ENCODE results near the gene PGLYRP4. TPM values are rescaled to one million over a fixed set of nuclear protein-coding genes. Genes with fewer than 3 reads are reported as not detected.

Gene PGLYRP4, protein sequence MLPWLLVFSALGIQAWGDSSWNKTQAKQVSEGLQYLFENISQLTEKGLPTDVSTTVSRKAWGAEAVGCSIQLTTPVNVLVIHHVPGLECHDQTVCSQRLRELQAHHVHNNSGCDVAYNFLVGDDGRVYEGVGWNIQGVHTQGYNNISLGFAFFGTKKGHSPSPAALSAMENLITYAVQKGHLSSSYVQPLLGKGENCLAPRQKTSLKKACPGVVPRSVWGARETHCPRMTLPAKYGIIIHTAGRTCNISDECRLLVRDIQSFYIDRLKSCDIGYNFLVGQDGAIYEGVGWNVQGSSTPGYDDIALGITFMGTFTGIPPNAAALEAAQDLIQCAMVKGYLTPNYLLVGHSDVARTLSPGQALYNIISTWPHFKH
- total RNA-seq (not detected), polyA plus RNA-seq (ENCODE audit: insufficient read depth in 1 of 8, insufficient read length in 8 of 8, low replicate concordance in 1 of 8) (under 1 TPM in 1 of 8 donors, not detected in 7; 0.74 TPM)
- long read RNA-seq, donor 1, result 0 reads
- long read RNA-seq, donor 2, result 0 reads
- long read RNA-seq, donor 3, result 0 reads
- long read RNA-seq, donor 4, result 0 reads
- long read RNA-seq, donor 5, partial matches to known transcripts, result 45 of 78 reads
- long read RNA-seq, donor 5, other reads (novel, unspliced or antisense), result 33 of 78 reads
- long read RNA-seq, donor 6, result 0 reads
- long read RNA-seq, donor 7, result 0 reads
- long read RNA-seq, donor 8, result 0 reads
- long read RNA-seq, donor 9, result 0 reads
- long read RNA-seq, donor 10, result 0 reads
- long read RNA-seq, donor 11, result 0 reads

GRCh38 chr1:153348511-153349362 lies at the start of gene PGLYRP4:
Gene PGLYRP4, minus strand, starts transcription at chr1:153348841. Its CDS starts 909 bp downstream, at chr1:153347932.
- 62% methylated on average over 5 of the region's 10 CpGs for WGBS (ENCODE audit: insufficient coverage)
- Histone ChIP-seq H3K9me3 (replicated peaks; ENCODE audit: control insufficient read depth, low read depth, low read length) (no peaks in the 10 kb centered on the region), H3K4me3 (ENCODE audit: low read length) (no peak within 1 kb of the TSS), H3K27ac (ENCODE audit: low read length) (no peak within 1 kb of the TSS), H3K36me3 (ENCODE audit: control insufficient read depth, insufficient read depth, low read length) (no peaks in the 10 kb centered on the region), H3K27me3 (ENCODE audit: control insufficient read depth, insufficient read depth, low read length) (peaks cover 10% of the 10 kb centered on the region), H3K4me1 (ENCODE audit: control insufficient read depth, insufficient read depth, low read length) (no peaks in the 10 kb centered on the region)
- no peak for DNase-seq

GRCh38 chr1:153397924-153398651 lies 49.4 kb upstream of the PGLYRP4 start:
- Histone ChIP-seq H3K9me3 (replicated peaks; ENCODE audit: control insufficient read depth, low read depth, low read length) (no peaks in the 10 kb centered on the region), H3K4me1 (ENCODE audit: control insufficient read depth, insufficient read depth, low read length) (no peaks in the 10 kb centered on the region), H3K27ac (ENCODE audit: low read length) (no peak overlapping the region), H3K36me3 (ENCODE audit: control insufficient read depth, insufficient read depth, low read length) (no peaks in the 10 kb centered on the region), H3K27me3 (ENCODE audit: control insufficient read depth, insufficient read depth, low read length) (peaks cover 6% of the 10 kb centered on the region), H3K4me3 (ENCODE audit: low read length) (no peak overlapping the region)
- WGBS (ENCODE audit: insufficient coverage), result 97% methylated on average over 2 of the region's 6 CpGs
- no peak for DNase-seq

DNA sequence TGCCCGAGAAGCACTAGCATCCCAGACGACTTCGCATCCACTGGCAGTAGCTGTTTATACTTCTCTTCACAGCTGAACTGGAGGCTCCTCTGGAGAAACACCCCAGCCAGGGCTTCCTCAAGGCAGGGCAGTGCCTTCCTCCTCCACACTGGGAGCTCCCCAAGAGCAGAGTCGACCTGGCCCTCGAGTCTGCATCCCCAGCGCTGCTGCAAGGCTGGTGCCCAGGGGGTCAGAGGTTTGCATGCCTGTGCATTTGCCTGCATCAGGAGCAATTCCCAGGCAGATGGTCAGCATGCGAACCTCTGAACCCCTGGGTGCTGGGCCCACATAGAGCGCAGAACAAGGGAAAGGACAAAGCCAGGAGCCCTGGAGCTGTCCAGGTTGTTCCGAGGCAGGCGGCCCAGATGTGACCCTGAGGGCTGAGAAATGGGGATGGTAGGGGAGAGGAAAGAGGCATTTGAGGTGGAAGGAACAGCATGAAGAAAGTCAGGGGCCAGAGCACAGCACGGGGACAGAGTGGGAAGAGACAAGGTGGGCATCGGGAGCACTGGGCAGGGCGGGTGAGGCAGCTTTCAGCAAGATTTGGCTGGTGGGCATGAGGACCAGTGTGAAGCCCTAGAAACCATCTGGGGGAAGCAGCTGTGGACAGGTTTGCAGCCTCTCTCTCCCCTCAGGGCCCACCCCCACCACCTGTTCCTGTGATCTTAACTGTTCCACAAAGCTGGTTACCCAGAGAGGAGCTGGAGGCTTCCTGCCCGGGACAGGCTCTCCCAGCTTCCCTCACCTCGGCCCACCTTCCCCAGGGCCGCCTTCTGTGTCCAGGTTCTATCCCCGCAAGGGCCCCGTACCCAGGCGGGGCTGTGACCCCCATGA lies 48.6 kb upstream of the PGLYRP4 start:
- Histone ChIP-seq H3K27me3 (ENCODE audit: control insufficient read depth, insufficient read depth, low read length) (peaks cover 5% of the 10 kb centered on the region), H3K9me3 (replicated peaks; ENCODE audit: control insufficient read depth, low read depth, low read length) (no peaks in the 10 kb centered on the region), H3K4me3 (ENCODE audit: low read length) (no peak overlapping the region), H3K4me1 (ENCODE audit: control insufficient read depth, insufficient read depth, low read length) (no peaks in the 10 kb centered on the region), H3K27ac (ENCODE audit: low read length) (no peak overlapping the region), H3K36me3 (ENCODE audit: control insufficient read depth, insufficient read depth, low read length) (no peaks in the 10 kb centered on the region)
- no peak for DNase-seq
- 83% methylated on average over 16 of the region's 19 CpGs for WGBS (ENCODE audit: insufficient coverage)

GRCh38 chr1:153396461-153396860 lies 47.8 kb upstream of the PGLYRP4 start:
- Histone ChIP-seq H3K27me3 (ENCODE audit: control insufficient read depth, insufficient read depth, low read length) (peaks cover 3% of the 10 kb centered on the region), H3K27ac (ENCODE audit: low read length) (no peak overlapping the region), H3K9me3 (replicated peaks; ENCODE audit: control insufficient read depth, low read depth, low read length) (no peaks in the 10 kb centered on the region), H3K4me1 (ENCODE audit: control insufficient read depth, insufficient read depth, low read length) (no peaks in the 10 kb centered on the region), H3K36me3 (ENCODE audit: control insufficient read depth, insufficient read depth, low read length) (no peaks in the 10 kb centered on the region), H3K4me3 (ENCODE audit: low read length) (no peak overlapping the region)
- 80% methylated on average over 1 of the region's 6 CpGs for WGBS (ENCODE audit: insufficient coverage)
- DNase-seq, result no peak

GRCh38 chr1:153395776-153396175 lies 47.1 kb upstream of the PGLYRP4 start:
- H3K27me3 ChIP-seq (ENCODE audit: control insufficient read depth, insufficient read depth, low read length), result peaks cover 3% of the 10 kb centered on the region
- H3K27ac ChIP-seq (ENCODE audit: low read length), result no peak overlapping the region
- H3K4me3 ChIP-seq (ENCODE audit: low read length), result no peak overlapping the region
- no peaks in the 10 kb centered on the region for H3K9me3 ChIP-seq (replicated peaks; ENCODE audit: control insufficient read depth, low read depth, low read length)
- no peaks in the 10 kb centered on the region for H3K4me1 ChIP-seq (ENCODE audit: control insufficient read depth, insufficient read depth, low read length)
- DNase-seq, result no peak
- no peaks in the 10 kb centered on the region for H3K36me3 ChIP-seq (ENCODE audit: control insufficient read depth, insufficient read depth, low read length)
- WGBS (ENCODE audit: insufficient coverage), result 71% methylated on average over 1 of the region's 6 CpGs

DNA sequence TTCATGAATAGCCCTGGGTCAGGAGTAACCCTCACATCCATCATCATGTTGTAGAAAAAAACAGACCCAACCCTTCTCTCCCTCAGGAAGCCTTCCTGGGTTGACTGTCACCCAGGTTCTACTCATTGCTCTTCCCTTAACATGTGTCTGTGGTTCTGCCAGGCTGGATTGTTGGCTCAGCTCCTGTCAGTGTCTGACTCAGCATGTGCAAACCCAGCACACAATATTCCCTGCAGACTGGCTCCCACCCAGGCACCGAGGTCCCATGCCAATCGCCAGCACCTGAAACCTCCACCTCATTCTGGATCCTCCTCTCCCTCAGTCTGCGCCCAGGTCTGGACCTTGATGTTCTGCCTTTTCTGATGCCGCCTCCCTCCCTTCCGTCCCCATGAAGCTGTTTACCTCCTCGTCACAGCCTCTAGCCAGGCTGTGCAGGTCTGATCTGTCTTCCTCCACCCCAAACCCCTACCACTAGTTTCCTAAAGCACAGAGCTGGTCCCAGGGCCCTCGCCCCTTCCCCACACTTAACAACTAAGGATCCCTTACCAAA lies 46.6 kb upstream of the PGLYRP4 start:
- Histone ChIP-seq H3K4me1 (ENCODE audit: control insufficient read depth, insufficient read depth, low read length) (no peaks in the 10 kb centered on the region), H3K27me3 (ENCODE audit: control insufficient read depth, insufficient read depth, low read length) (peaks cover 3% of the 10 kb centered on the region), H3K4me3 (ENCODE audit: low read length) (no peak overlapping the region), H3K36me3 (ENCODE audit: control insufficient read depth, insufficient read depth, low read length) (no peaks in the 10 kb centered on the region), H3K27ac (ENCODE audit: low read length) (no peak overlapping the region), H3K9me3 (replicated peaks; ENCODE audit: control insufficient read depth, low read depth, low read length) (no peaks in the 10 kb centered on the region)
- 72% methylated on average over 7 of the region's 7 CpGs for WGBS (ENCODE audit: insufficient coverage)
- no peak for DNase-seq

DNA sequence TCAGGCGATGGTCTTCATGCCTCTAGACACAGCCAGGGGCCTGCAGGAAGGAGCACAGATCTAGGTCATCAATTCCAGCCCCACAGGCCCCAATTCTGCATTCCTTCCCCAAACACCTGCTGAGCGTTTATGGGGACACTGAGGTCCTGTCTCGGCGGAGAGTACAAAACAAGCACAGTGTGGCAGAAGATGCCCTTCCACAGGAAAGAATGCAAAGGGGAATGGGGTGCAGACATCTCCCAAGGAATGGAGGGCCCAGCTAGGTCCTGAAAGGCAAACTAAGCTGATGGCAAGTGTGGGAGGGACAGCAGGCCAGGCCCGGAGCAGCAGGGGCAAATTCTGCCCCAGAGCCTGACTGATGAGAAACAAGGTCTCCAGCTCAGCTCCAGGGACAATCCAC lies 45.8 kb upstream of the PGLYRP4 start:
- DNase-seq, result no peak
- no peak overlapping the region for H3K27ac ChIP-seq (ENCODE audit: low read length)
- H3K27me3 ChIP-seq (ENCODE audit: control insufficient read depth, insufficient read depth, low read length), result peaks cover 3% of the 10 kb centered on the region
- H3K4me3 ChIP-seq (ENCODE audit: low read length), result no peak overlapping the region
- H3K36me3 ChIP-seq (ENCODE audit: control insufficient read depth, insufficient read depth, low read length), result no peaks in the 10 kb centered on the region
- no peaks in the 10 kb centered on the region for H3K9me3 ChIP-seq (replicated peaks; ENCODE audit: control insufficient read depth, low read depth, low read length)
- H3K4me1 ChIP-seq (ENCODE audit: control insufficient read depth, insufficient read depth, low read length), result no peaks in the 10 kb centered on the region
- WGBS (ENCODE audit: insufficient coverage), result 65% methylated on average over 4 of the region's 5 CpGs

DNA sequence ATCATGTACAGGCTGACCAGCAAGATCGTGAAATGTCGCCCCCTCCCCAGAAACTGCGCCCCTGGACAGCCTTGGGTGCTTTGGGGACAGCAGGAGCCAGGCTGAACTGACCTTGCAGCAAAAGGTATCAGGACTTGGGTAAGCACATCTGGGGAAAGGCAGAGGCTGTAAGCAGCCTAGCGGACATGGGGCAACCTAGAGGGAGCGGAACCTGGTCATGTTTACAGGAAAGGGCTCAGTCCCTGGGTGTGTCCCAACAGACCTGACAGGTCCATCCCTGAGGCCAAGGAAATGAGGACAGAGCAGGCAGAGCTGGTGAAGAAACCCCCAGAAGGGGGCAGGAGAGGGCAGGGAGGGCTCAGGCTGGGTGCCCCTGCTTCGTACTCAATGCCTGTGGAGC lies 45.3 kb upstream of the PGLYRP4 start:
- Histone ChIP-seq H3K27ac (ENCODE audit: low read length) (no peak overlapping the region), H3K36me3 (ENCODE audit: control insufficient read depth, insufficient read depth, low read length) (no peaks in the 10 kb centered on the region), H3K4me1 (ENCODE audit: control insufficient read depth, insufficient read depth, low read length) (no peaks in the 10 kb centered on the region), H3K4me3 (ENCODE audit: low read length) (no peak overlapping the region), H3K9me3 (replicated peaks; ENCODE audit: control insufficient read depth, low read depth, low read length) (no peaks in the 10 kb centered on the region), H3K27me3 (ENCODE audit: control insufficient read depth, insufficient read depth, low read length) (peaks cover 3% of the 10 kb centered on the region)
- WGBS (ENCODE audit: insufficient coverage), result 61% methylated on average over 3 of the region's 6 CpGs
- DNase-seq, result no peak

DNA sequence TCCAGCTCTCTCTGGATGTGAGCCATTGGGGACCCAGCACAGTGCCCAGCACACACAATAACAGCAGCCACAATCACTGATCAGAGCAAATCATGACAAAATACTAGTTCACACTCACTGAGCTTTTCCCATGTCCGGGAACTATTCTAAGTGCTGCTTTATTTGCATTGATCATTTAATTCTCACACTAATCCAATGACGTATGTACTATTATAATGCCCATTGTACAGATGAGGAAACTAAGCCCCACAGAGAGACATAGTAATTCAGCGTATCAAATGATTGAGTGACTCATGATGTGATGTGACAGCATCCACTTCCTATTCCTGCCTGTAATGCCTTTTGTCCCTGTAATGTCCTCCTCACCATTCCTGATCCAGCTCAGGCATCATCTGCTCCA lies 44.2 kb upstream of the PGLYRP4 start:
- no peak for DNase-seq
- Histone ChIP-seq H3K4me1 (ENCODE audit: control insufficient read depth, insufficient read depth, low read length) (no peaks in the 10 kb centered on the region), H3K27ac (ENCODE audit: low read length) (no peak overlapping the region), H3K4me3 (ENCODE audit: low read length) (no peak overlapping the region), H3K9me3 (replicated peaks; ENCODE audit: control insufficient read depth, low read depth, low read length) (no peaks in the 10 kb centered on the region), H3K36me3 (ENCODE audit: control insufficient read depth, insufficient read depth, low read length) (no peaks in the 10 kb centered on the region), H3K27me3 (ENCODE audit: control insufficient read depth, insufficient read depth, low read length) (peaks cover 2% of the 10 kb centered on the region)
- no CpG with 5 or more reads among the region's 3 CpGs for WGBS (ENCODE audit: insufficient coverage)

Data from muscle of leg (tissue), 16 donors.